HepG2 (cell line): ENCODE data around the gene TGM5. TPM values are rescaled to one million over a fixed set of nuclear protein-coding genes. Genes with fewer than 3 reads are reported as not detected.

Experiments
- ATAC-seq: fragments of 200-7000 bp; cut with Tn5 transposase; 3 replicates; pipeline ENCODE4 v1.9.1; 2020; ENCODE audit warnings: mild to moderate bottlenecking, moderate library complexity
- BruUV-seq: library from RNA; stranded (reverse); fragments of 400-500 nt; replicated peaks from 2 replicates; lab custom pipeline; 2021; lab: Mats Ljungman, UMichigan
- CTCF ChIA-PET: fragments of 300-600 bp; formaldehyde crosslinking; extraction: SDS; loops from one replicate; lab custom pipeline; 2021; ENCODE audit warnings: low total read pairs, inconsistent platforms, low intra/inter-chr PET ratio; lab: Yijun Ruan, JAX
- POLR2A ChIA-PET: fragments of 350-600 bp; sonication (Branson Sonifier 250); formaldehyde crosslinking; loops from one replicate; lab custom pipeline; 2020; ENCODE audit warnings: antibody characterized with exemption, inconsistent platforms; lab: Yijun Ruan, JAX
- DNase-seq: peaks from one replicate; pipeline ENCODE4 v3.0.0-alpha.2; 2015; ENCODE audit warnings: low spot score
- FAIRE-seq: peaks from 3 replicates; lab custom pipeline; 2011; peaks lifted over from hg19 to GRCh38; lab: Jason Lieb, UNC
- H2AFZ ChIP-seq: one replicate; pipeline ENCODE4 v1.6.1; 2011; ENCODE audit warnings: low read length, inconsistent platforms
- H3K27ac ChIP-seq: fragments of 300-600 bp; 3 replicates; pipeline ENCODE4 v1.8.0; 2011; ENCODE audit warnings: mixed run types, mild to moderate bottlenecking, mixed read lengths, low read length, inconsistent platforms; ENCODE audit not compliant: insufficient read depth; ENCODE audit errors: extremely low read length
- H3K27me3 ChIP-seq, 2 experiments: fragments of 200-600 bp in 1 of 2; 2 replicates in 1 of 2; 3 replicates in 1 of 2; pipeline versions ENCODE4 v1.6.0 to v1.8.0; 2011; ENCODE audit warnings: low read length in 2 of 2, mild to moderate bottlenecking in 2 of 2, moderate library complexity in 2 of 2, inconsistent platforms in 1 of 2; ENCODE audit not compliant: insufficient read depth in 2 of 2, control insufficient read depth in 1 of 2
- H3K36me3 ChIP-seq, 2 experiments: fragments of 200-600 bp in 1 of 2; replicated peaks in 1 of 2; 2 replicates in 1 of 2; 3 replicates in 1 of 2; pipeline versions ENCODE4 v1.5.1 to v1.8.0; 2011; ENCODE audit warnings: low read length in 2 of 2, inconsistent platforms in 1 of 2; ENCODE audit not compliant: insufficient read depth in 2 of 2, control insufficient read depth in 1 of 2
- H3K4me1 ChIP-seq: 2 replicates; pipeline ENCODE4 v1.5.1; 2012; ENCODE audit warnings: low read length, inconsistent platforms; ENCODE audit not compliant: insufficient read depth
- H3K4me2 ChIP-seq: 2 replicates; pipeline ENCODE4 v1.6.0; 2011; ENCODE audit warnings: low read depth, low read length, inconsistent platforms
- H3K4me3 ChIP-seq, 3 experiments: fragments of 200-600 bp in 1 of 3; sonication (generic), shearing (Covaris generic) in 1 of 3; replicated peaks in 1 of 3; 2 replicates each; pipeline ENCODE4 v1.5.1; 2011 to 2016; ENCODE audit warnings: low read length in 3 of 3, inconsistent platforms in 2 of 3, low read depth in 2 of 3, mild to moderate bottlenecking in 2 of 3, control low read depth in 1 of 3, mixed read lengths in 1 of 3; ENCODE audit not compliant: insufficient read depth in 1 of 3
- H3K79me2 ChIP-seq: one replicate; pipeline ENCODE4 v1.6.1; 2011; ENCODE audit warnings: low read length, inconsistent platforms; ENCODE audit not compliant: insufficient read depth
- H3K9ac ChIP-seq: 2 replicates; pipeline ENCODE4 v1.6.0; 2011; ENCODE audit warnings: mild to moderate bottlenecking, low read depth, low read length, inconsistent platforms; ENCODE audit not compliant: insufficient read depth
- H3K9me3 ChIP-seq: 2 replicates; pipeline ENCODE4 v1.5.1; 2012; ENCODE audit warnings: mild to moderate bottlenecking, low read length
- H4K20me1 ChIP-seq: 2 replicates; pipeline ENCODE4 v1.6.0; 2011; ENCODE audit warnings: inconsistent platforms, mild to moderate bottlenecking, low read length, moderate library complexity; ENCODE audit not compliant: insufficient read depth
- ADNP ChIP-seq: sonication (generic); formaldehyde crosslinking; IDR thresholded peaks from 2 replicates; pipeline ENCODE4 v1.4.0; 2020; ENCODE audit warnings: missing genetic modification reagents
- GATAD1 ChIP-seq: IDR thresholded peaks from 2 replicates; pipeline ENCODE4 v1.6.1; 2016; ENCODE audit warnings: missing genetic modification reagents, missing compliant biosample characterization
- IKZF4 ChIP-seq: sonication (generic); formaldehyde crosslinking; IDR thresholded peaks from 2 replicates; pipeline ENCODE4 v1.5.1; 2020; ENCODE audit warnings: borderline replicate concordance, mild to moderate bottlenecking, low read depth, missing genetic modification reagents; ENCODE audit errors: not compliant biosample characterization
- KLF11 ChIP-seq: IDR thresholded peaks from 2 replicates; pipeline ENCODE4 v1.6.1; 2016; ENCODE audit warnings: missing compliant biosample characterization
- NKX3-1 ChIP-seq: sonication (generic); formaldehyde crosslinking; IDR thresholded peaks from 2 replicates; pipeline ENCODE4 v1.5.0; 2020; ENCODE audit warnings: missing genetic modification reagents
- RNF2 ChIP-seq: fragments of 450-650 bp; conservative IDR thresholded peaks from 2 replicates; pipeline ENCODE4 v1.6.1; 2016; ENCODE audit warnings: low read depth
- SNAI1 ChIP-seq: sonication (generic); formaldehyde crosslinking; IDR thresholded peaks from 2 replicates; pipeline ENCODE4 v1.5.0; 2020; ENCODE audit warnings: mild to moderate bottlenecking, missing genetic modification reagents, borderline replicate concordance
- ZBTB42 ChIP-seq: sonication (generic); formaldehyde crosslinking; IDR thresholded peaks from 2 replicates; pipeline ENCODE4 v1.5.0; 2020; ENCODE audit warnings: mild to moderate bottlenecking, missing genetic modification reagents
- ZBTB8A ChIP-seq: sonication (generic); formaldehyde crosslinking; IDR thresholded peaks from 2 replicates; pipeline ENCODE4 v1.4.0; 2020; ENCODE audit warnings: mild to moderate bottlenecking, low read depth, missing genetic modification reagents, borderline replicate concordance
- ZFP82 ChIP-seq: sonication (generic); formaldehyde crosslinking; IDR thresholded peaks from 2 replicates; pipeline ENCODE4 v1.5.1; 2020; ENCODE audit warnings: mild to moderate bottlenecking, missing genetic modification reagents, borderline replicate concordance
- ZKSCAN1 ChIP-seq: fragments of 150-350 bp; IDR thresholded peaks from 2 replicates; pipeline ENCODE4 v1.6.1; 2014; ENCODE audit warnings: low read length
- ZNF136 ChIP-seq: sonication (generic); formaldehyde crosslinking; IDR thresholded peaks from 2 replicates; pipeline ENCODE4 v1.8.1; 2022; ENCODE audit warnings: low read depth, mild to moderate bottlenecking, moderate library complexity, missing genetic modification reagents
- ZNF143 ChIP-seq: sonication (generic); formaldehyde crosslinking; IDR thresholded peaks from 2 replicates; pipeline ENCODE4 v1.4.0; 2020; ENCODE audit warnings: missing genetic modification reagents
- ZNF224 ChIP-seq: sonication (generic); formaldehyde crosslinking; IDR thresholded peaks from 2 replicates; pipeline ENCODE4 v1.5.0; 2020; ENCODE audit warnings: mild to moderate bottlenecking, missing genetic modification reagents
- ZNF335 ChIP-seq: sonication (generic); formaldehyde crosslinking; IDR thresholded peaks from 2 replicates; pipeline ENCODE4 v1.4.0; 2020; ENCODE audit warnings: missing genetic modification reagents
- ZNF552 ChIP-seq: sonication (generic); formaldehyde crosslinking; IDR thresholded peaks from 2 replicates; pipeline ENCODE4 v1.9.0; 2022; ENCODE audit warnings: missing genetic modification reagents, mild to moderate bottlenecking, borderline replicate concordance
- WGBS: methylation state at CpG from one replicate; pipeline ENCODE4 v1.1.6; 2017; ENCODE audit warnings: low lambda C conversion rate; 5-methylcytosine and 5-hydroxymethylcytosine counted together
- in situ Hi-C: cut with HindIII; loops from 2 replicates; pipeline ENCODE4 v1.10.0; 2017; ENCODE audit warnings: low pct_unique_long_range_greater_than_20kb; ENCODE audit not compliant: extremely low pct_ligation_motif_present
- intact Hi-C: fragments of 100-400 bp; cut with micrococcal nuclease; formaldehyde crosslinking; loops from one replicate; pipeline ENCODE4 v1.10.0; 2022; ENCODE audit not compliant: unreplicated experiment
- polyA plus RNA-seq, 8 experiments: library from polyadenylated mRNA; depleted of rRNA in 3 of 8; stranded (reverse) in 7 of 8; unstranded in 1 of 8; fragments of >200 nt; fragmentation: Illumina TruSeq in 4 of 8; extraction: Trizol in 4 of 8; gene quantifications; 2 replicates each; pipeline versions ENCODE4 v1.2.1 to v1.2.3, GENCODE V29; 2011 to 2016; ENCODE audit warnings: low read depth in 4 of 8, missing spikeins in 1 of 8, mixed read lengths in 1 of 8; ENCODE audit not compliant: insufficient read depth in 1 of 8
- total RNA-seq, 5 experiments: library from RNA; depleted of rRNA; stranded (reverse); fragments of >200 nt; fragmentation: Illumina TruSeq; extraction: Trizol; gene quantifications; 2 replicates each; pipeline ENCODE4 v1.2.3, GENCODE V29; 2016; ENCODE audit warnings: low read depth in 1 of 5
- TF ChIP-seq, protein P1 (sequence below): sonication (generic); formaldehyde crosslinking; IDR thresholded peaks from 2 replicates; pipeline ENCODE4 v1.5.1; 2020; ENCODE audit warnings: mild to moderate bottlenecking, missing genetic modification reagents, borderline replicate concordance
- TF ChIP-seq, protein P2 (sequence below): IDR thresholded peaks from 2 replicates; pipeline ENCODE4 v1.6.1; 2012; ENCODE audit warnings: inconsistent platforms
- TF ChIP-seq, protein P3 (sequence below): sonication (generic); formaldehyde crosslinking; IDR thresholded peaks from 2 replicates; pipeline ENCODE4 v1.4.0; 2020; ENCODE audit warnings: missing genetic modification reagents
- TF ChIP-seq, protein P4 (sequence below): sonication (generic); formaldehyde crosslinking; IDR thresholded peaks from 2 replicates; pipeline ENCODE4 v1.4.0; 2020; ENCODE audit warnings: missing genetic modification reagents

The TGM5 gene
- total and polyA plus RNA-seq, 2 of the 13 experiments (the other 11 are each of a cell fraction or from before 2014, with no cell fraction given): 0.18 to 0.65 TPM

DNA sequence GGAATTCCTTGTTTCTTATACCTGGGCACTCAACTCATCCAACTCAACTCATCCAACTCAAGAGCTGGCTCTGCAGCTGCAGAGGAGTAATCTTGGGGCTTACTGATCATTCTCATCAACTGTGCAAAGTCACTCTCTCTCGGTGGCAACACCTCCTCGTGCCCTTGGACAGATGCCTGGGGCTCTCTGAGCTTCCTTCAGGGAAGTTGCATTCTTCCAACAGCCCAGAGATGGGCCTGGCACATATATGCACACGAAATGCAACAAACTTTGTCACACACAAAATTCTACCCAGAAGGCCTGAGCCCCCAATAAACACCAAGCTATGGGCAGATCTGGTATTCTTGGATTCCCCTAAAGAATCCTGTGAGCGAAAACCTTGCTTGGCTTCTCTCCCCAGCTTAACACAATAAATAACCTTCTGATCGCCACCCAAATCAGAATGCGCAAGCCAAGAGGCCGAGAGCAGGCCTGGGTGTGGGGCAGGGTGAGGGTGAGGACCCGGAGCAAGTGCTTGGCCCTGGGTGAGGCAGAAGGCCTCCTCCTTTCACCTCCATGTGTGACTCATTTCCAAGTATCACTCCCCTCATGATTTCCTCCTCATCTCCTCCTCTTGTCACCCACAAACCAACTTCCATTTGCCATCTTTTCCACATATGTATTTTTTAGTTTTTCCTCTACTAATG is 15.4 kb downstream of the TGM5 start:
- FAIRE-seq: no peak

More for the DNA sequence above, 15.4 kb downstream of the TGM5 start:
- TF ChIP-seq KLF11 (CRISPR knock-in tag): no peak
- no peak for TF ChIP-seq NKX3-1 (CRISPR knock-in tag)
- TF ChIP-seq, protein P1, sequence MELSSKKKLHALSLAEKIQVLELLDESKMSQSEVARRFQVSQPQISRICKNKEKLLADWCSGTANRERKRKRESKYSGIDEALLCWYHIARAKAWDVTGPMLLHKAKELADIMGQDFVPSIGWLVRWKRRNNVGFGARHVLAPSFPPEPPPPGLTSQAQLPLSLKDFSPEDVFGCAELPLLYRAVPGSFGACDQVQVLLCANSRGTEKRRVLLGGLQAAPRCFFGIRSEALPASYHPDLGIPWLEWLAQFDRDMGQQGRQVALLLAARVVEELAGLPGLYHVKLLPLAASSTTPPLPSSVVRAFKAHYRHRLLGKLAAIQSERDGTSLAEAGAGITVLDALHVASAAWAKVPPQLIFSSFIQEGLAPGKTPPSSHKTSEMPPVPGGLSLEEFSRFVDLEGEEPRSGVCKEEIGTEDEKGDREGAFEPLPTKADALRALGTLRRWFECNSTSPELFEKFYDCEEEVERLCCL (CRISPR knock-in tag): no peak
- no peak for TF ChIP-seq GATAD1 (CRISPR knock-in tag)
- no peak for TF ChIP-seq ZNF136 (CRISPR knock-in tag)
- TF ChIP-seq, protein P2, sequence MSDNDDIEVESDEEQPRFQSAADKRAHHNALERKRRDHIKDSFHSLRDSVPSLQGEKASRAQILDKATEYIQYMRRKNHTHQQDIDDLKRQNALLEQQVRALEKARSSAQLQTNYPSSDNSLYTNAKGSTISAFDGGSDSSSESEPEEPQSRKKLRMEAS: no peak
- TF ChIP-seq, protein P3, sequence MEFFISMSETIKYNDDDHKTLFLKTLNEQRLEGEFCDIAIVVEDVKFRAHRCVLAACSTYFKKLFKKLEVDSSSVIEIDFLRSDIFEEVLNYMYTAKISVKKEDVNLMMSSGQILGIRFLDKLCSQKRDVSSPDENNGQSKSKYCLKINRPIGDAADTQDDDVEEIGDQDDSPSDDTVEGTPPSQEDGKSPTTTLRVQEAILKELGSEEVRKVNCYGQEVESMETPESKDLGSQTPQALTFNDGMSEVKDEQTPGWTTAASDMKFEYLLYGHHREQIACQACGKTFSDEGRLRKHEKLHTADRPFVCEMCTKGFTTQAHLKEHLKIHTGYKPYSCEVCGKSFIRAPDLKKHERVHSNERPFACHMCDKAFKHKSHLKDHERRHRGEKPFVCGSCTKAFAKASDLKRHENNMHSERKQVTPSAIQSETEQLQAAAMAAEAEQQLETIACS: no peak
- TF ChIP-seq ZNF552: no peak
- TF ChIP-seq ZFP82 (CRISPR knock-in tag): no peak
- no peak for TF ChIP-seq ZNF143 (CRISPR knock-in tag)
- TF ChIP-seq ADNP (CRISPR knock-in tag): no peak
- TF ChIP-seq ZNF335: no peak
- TF ChIP-seq ZBTB42 (CRISPR knock-in tag): no peak
- TF ChIP-seq ZBTB8A: no peak
- TF ChIP-seq SNAI1 (CRISPR knock-in tag): no peak
- TF ChIP-seq ZKSCAN1: no peak
- TF ChIP-seq, protein P4, sequence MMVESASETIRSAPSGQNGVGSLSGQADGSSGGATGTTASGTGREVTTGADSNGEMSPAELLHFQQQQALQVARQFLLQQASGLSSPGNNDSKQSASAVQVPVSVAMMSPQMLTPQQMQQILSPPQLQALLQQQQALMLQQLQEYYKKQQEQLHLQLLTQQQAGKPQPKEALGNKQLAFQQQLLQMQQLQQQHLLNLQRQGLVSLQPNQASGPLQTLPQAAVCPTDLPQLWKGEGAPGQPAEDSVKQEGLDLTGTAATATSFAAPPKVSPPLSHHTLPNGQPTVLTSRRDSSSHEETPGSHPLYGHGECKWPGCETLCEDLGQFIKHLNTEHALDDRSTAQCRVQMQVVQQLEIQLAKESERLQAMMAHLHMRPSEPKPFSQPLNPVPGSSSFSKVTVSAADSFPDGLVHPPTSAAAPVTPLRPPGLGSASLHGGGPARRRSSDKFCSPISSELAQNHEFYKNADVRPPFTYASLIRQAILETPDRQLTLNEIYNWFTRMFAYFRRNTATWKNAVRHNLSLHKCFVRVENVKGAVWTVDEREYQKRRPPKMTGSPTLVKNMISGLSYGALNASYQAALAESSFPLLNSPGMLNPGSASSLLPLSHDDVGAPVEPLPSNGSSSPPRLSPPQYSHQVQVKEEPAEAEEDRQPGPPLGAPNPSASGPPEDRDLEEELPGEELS (CRISPR knock-in tag): no peak
- no peak for TF ChIP-seq ZNF224
- no peak for TF ChIP-seq IKZF4
- no peak for TF ChIP-seq RNF2
- peaks cover 0 to 6% of the 10 kb centered on the region in 2 experiments; a peak in 2 of 5 replicates for H3K27me3 ChIP-seq
- no peak overlapping the region for H3K4me2 ChIP-seq
- CTCF ChIA-PET: no interaction called here
- no peak overlapping the region for H3K27ac ChIP-seq
- no peaks in the 10 kb centered on the region for H3K4me1 ChIP-seq
- no peaks in the 10 kb centered on the region for H3K36me3 ChIP-seq
- no peak for ATAC-seq
- no peak overlapping the region for H3K4me3 ChIP-seq
- no peak overlapping the region for H2AFZ ChIP-seq
- H4K20me1 ChIP-seq: no peaks in the 10 kb centered on the region
- H3K79me2 ChIP-seq: no peaks in the 10 kb centered on the region
- no peak for DNase-seq
- 23% methylated on average over 6 of the region's 8 CpGs for WGBS
- POLR2A ChIA-PET: no interaction called here
- in situ Hi-C loops (no loop called here), intact Hi-C loops (no loop called here)
- no TSS peak for BruUV-seq
- no peak overlapping the region for H3K9ac ChIP-seq
- no peaks in the 10 kb centered on the region for H3K9me3 ChIP-seq
